ENCODE measurements around the gene RABGGTA. TPM values are rescaled to one million over a fixed set of nuclear protein-coding genes. Genes with fewer than 3 reads are reported as not detected.

The RABGGTA gene
- total RNA-seq, 1 donor from 2014 or later = 25.9 TPM

- Mint-ChIP-seq H3K9me3 (ENCODE audit: low read depth) (no peaks in the 10 kb centered on the region), H3K4me3 (ENCODE audit: low read depth) (no peak overlapping the region), H3K4me1 (ENCODE audit: low read depth) (peaks cover 6% of the 10 kb centered on the region), H3K36me3 (ENCODE audit: insufficient read depth) (peaks cover 12% of the 10 kb centered on the region), H3K27ac (no peak overlapping the region), H3K27me3 (no peaks in the 10 kb centered on the region)
- no peak for DNase-seq (ENCODE audit: low spot score, unreplicated experiment)
- no peak for TF ChIP-seq CTCF (IDR thresholded peaks at IDR 0.05; ENCODE audit: unreplicated experiment)
Measured at GRCh38 chr14:24293525-24293924, 22.1 kb upstream of the RABGGTA start.

GRCh38 chr14:24292118-24292807 lies 20.9 kb upstream of the RABGGTA start:
- Mint-ChIP-seq H3K27me3 (no peaks in the 10 kb centered on the region), H3K9me3 (ENCODE audit: low read depth) (no peaks in the 10 kb centered on the region), H3K4me1 (ENCODE audit: low read depth) (peaks cover 1% of the 10 kb centered on the region), H3K36me3 (ENCODE audit: insufficient read depth) (peaks cover 12% of the 10 kb centered on the region), H3K4me3 (ENCODE audit: low read depth) (no peak overlapping the region), H3K27ac (no peak overlapping the region)
- no peak for TF ChIP-seq CTCF (IDR thresholded peaks at IDR 0.05; ENCODE audit: unreplicated experiment)
- DNase-seq (ENCODE audit: low spot score, unreplicated experiment) = no peak

GRCh38 chr14:24291446-24292117 lies 20.2 kb upstream of the RABGGTA start:
- Mint-ChIP-seq H3K9me3 (ENCODE audit: low read depth) (no peaks in the 10 kb centered on the region), H3K27ac (no peak overlapping the region), H3K36me3 (ENCODE audit: insufficient read depth) (peaks cover 12% of the 10 kb centered on the region), H3K27me3 (no peaks in the 10 kb centered on the region), H3K4me1 (ENCODE audit: low read depth) (no peaks in the 10 kb centered on the region), H3K4me3 (ENCODE audit: low read depth) (no peak overlapping the region)
- no peak for DNase-seq (ENCODE audit: low spot score, unreplicated experiment)
- no peak for TF ChIP-seq CTCF (IDR thresholded peaks at IDR 0.05; ENCODE audit: unreplicated experiment)

DNA sequence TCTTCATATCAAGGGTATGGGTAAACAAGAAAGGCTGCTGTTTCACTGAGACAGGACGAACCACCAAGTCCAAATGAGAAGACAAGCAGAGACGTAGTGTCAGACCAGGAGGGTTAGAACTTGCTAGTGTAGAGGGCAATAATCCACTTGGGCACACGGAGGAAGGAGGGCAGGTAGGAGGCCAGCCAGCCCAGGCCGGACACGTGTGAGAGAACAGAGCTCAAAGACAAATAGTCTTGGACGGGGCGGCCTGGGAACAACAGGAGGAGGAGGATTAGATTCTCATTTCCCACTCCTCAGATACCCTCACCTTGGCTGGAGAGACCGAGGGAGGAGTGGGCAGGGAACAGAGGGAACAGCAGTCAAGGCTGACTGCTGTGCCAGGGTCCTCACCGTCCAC lies 19.3 kb upstream of the RABGGTA start:
- DNase-seq (ENCODE audit: low spot score, unreplicated experiment) = no peak
- Mint-ChIP-seq H3K27me3 (no peaks in the 10 kb centered on the region), H3K27ac (no peak overlapping the region), H3K36me3 (ENCODE audit: insufficient read depth) (peaks cover 9% of the 10 kb centered on the region), H3K4me3 (ENCODE audit: low read depth) (no peak overlapping the region), H3K4me1 (ENCODE audit: low read depth) (no peaks in the 10 kb centered on the region), H3K9me3 (ENCODE audit: low read depth) (no peaks in the 10 kb centered on the region)
- no peak for TF ChIP-seq CTCF (IDR thresholded peaks at IDR 0.05; ENCODE audit: unreplicated experiment)

DNA sequence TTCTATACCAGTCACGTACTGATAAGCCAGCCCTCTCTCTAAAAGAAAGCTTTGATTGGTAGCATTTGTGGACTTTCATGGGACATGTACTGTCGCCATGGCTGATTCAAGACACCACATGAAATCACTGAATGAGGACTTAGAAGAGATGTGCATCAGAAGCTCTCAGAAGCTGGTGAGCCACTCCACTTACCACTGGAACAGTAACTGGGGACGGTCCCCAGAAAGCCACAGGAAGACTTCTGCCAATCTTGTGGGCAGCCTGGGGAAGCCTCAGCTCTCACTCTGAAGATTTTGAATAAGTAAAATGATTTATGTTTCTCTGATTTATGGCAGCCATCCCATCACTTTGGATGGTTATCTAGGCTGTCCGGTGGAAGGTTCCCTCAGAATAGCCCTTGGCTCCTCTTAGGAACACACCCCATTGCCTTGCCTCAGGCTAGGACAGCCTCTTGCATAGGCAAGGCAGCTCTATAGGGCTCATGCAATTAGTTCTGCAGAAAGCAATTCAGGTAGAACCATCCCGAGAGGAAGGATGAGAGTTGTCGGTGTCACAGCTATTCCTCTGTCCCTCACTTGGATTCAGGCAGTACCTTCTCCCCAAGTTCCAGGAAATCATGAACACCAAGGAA lies 18.4 kb upstream of the RABGGTA start:
- no peaks in the 10 kb centered on the region for H3K9me3 Mint-ChIP-seq (ENCODE audit: low read depth)
- no peak overlapping the region for H3K27ac Mint-ChIP-seq
- H3K4me1 Mint-ChIP-seq (ENCODE audit: low read depth) = no peaks in the 10 kb centered on the region
- DNase-seq (ENCODE audit: low spot score, unreplicated experiment) = no peak
- H3K4me3 Mint-ChIP-seq (ENCODE audit: low read depth) = no peak overlapping the region
- peaks cover 6% of the 10 kb centered on the region for H3K36me3 Mint-ChIP-seq (ENCODE audit: insufficient read depth)
- H3K27me3 Mint-ChIP-seq = no peaks in the 10 kb centered on the region
- no peak for TF ChIP-seq CTCF (IDR thresholded peaks at IDR 0.05; ENCODE audit: unreplicated experiment)

Measured in progenitor cell of endocrine pancreas (in vitro differentiated cells).